CD14-positive monocyte (primary cell): Measurements from ENCODE around the gene SLC44A2. TPM values are rescaled to one million over a fixed set of nuclear protein-coding genes. Genes with fewer than 3 reads are reported as not detected.

ENCODE experiments used
- DNase-seq, 3 donors: peaks; one replicate each; pipeline ENCODE4 v3.0.0-alpha.2; 2011 to 2022
- H2AFZ ChIP-seq: 2 replicates; pipeline ENCODE4 v1.6.0; 2012; ENCODE audit warnings: mild to moderate bottlenecking, low read depth, low read length, inconsistent platforms; ENCODE audit not compliant: insufficient read depth, poor library complexity, severe bottlenecking
- H3K27ac ChIP-seq, 2 donors: 1 replicate in 1 of 2; 2 replicates in 1 of 2; pipeline ENCODE4 v1.5.1; 2012 to 2013; ENCODE audit warnings: low read length in 2 of 2, control low read depth in 1 of 2, inconsistent platforms in 1 of 2, low read depth in 1 of 2, mild to moderate bottlenecking in 1 of 2
- H3K27me3 ChIP-seq, 2 donors: one replicate each; pipeline versions ENCODE4 v1.6.0 to v1.6.1; 2011 to 2013; ENCODE audit warnings: low read length in 2 of 2; ENCODE audit not compliant: control insufficient read depth in 2 of 2, insufficient read depth in 2 of 2
- H3K36me3 ChIP-seq, 2 donors: replicated peaks in 1 of 2; 1 replicate in 1 of 2; 2 replicates in 1 of 2; pipeline versions ENCODE4 v1.5.1 to v1.6.1; 2012 to 2013; ENCODE audit warnings: low read length in 2 of 2, control low read depth in 1 of 2, inconsistent platforms in 1 of 2, mild to moderate bottlenecking in 1 of 2; ENCODE audit not compliant: insufficient read depth in 2 of 2, control insufficient read depth in 1 of 2
- H3K4me1 ChIP-seq, 2 donors: 1 replicate in 1 of 2; 2 replicates in 1 of 2; pipeline versions ENCODE4 v1.5.1 to v1.6.1; 2012 to 2013; ENCODE audit warnings: low read length in 2 of 2, control low read depth in 1 of 2, inconsistent platforms in 1 of 2, mild to moderate bottlenecking in 1 of 2, moderate library complexity in 1 of 2; ENCODE audit not compliant: insufficient read depth in 2 of 2, control insufficient read depth in 1 of 2
- H3K4me2 ChIP-seq: replicated peaks from 2 replicates; pipeline ENCODE3; 2012; ENCODE audit warnings: low read length, moderate library complexity, mild to moderate bottlenecking; ENCODE audit not compliant: poor library complexity, severe bottlenecking; ENCODE audit errors: extremely low read depth
- H3K4me3 ChIP-seq, 3 experiments: fragments of 200-600 bp in 1 of 3; sonication (generic) in 1 of 3; replicated peaks in 1 of 3; 1 replicate in 2 of 3; 2 replicates in 1 of 3; pipeline ENCODE4 v1.5.1; 2011 to 2013; ENCODE audit warnings: low read length in 3 of 3, mild to moderate bottlenecking in 3 of 3, control low read depth in 2 of 3, low read depth in 2 of 3, inconsistent platforms in 1 of 3, moderate library complexity in 1 of 3
- H3K79me2 ChIP-seq: 2 replicates; pipeline ENCODE4 v1.6.0; 2012; ENCODE audit warnings: mild to moderate bottlenecking, control low read depth, inconsistent platforms, low read length, moderate library complexity; ENCODE audit not compliant: insufficient read depth
- H3K9ac ChIP-seq: 2 replicates; pipeline ENCODE4 v1.6.0; 2017; ENCODE audit warnings: low read length, mild to moderate bottlenecking; ENCODE audit not compliant: insufficient read depth, poor library complexity, severe bottlenecking
- H3K9me3 ChIP-seq, 2 donors: replicated peaks in 1 of 2; 1 replicate in 1 of 2; 2 replicates in 1 of 2; pipeline versions ENCODE4 v1.5.1 to v1.6.1; 2012 to 2013; ENCODE audit warnings: low read length in 2 of 2, control low read depth in 1 of 2; ENCODE audit not compliant: control insufficient read depth in 1 of 2, insufficient read depth in 1 of 2
- H4K20me1 ChIP-seq: 2 replicates; pipeline ENCODE4 v1.6.0; 2012; ENCODE audit warnings: mild to moderate bottlenecking, low read length, control low read depth, moderate library complexity; ENCODE audit not compliant: insufficient read depth
- H3K27ac Mint-ChIP-seq, 7 donors: one replicate each; pipeline ENCODE4 v1.8.0; 2020; ENCODE audit warnings: mild to moderate bottlenecking in 7 of 7, mixed read lengths in 7 of 7, moderate library complexity in 6 of 7, inconsistent platforms in 2 of 7
- H3K27me3 Mint-ChIP-seq, 3 donors: one replicate each; pipeline ENCODE4 v1.8.0; 2021 to 2022; ENCODE audit warnings: low read depth in 3 of 3, mild to moderate bottlenecking in 3 of 3, mixed read lengths in 3 of 3, moderate library complexity in 3 of 3, inconsistent platforms in 1 of 3
- H3K36me3 Mint-ChIP-seq, 2 donors: one replicate each; pipeline ENCODE4 v1.8.0; 2020; ENCODE audit warnings: mixed read lengths in 2 of 2, inconsistent platforms in 1 of 2, mild to moderate bottlenecking in 1 of 2
- H3K4me1 Mint-ChIP-seq: one replicate; pipeline ENCODE4 v1.8.0; 2020; ENCODE audit warnings: mild to moderate bottlenecking, mixed read lengths
- H3K4me3 Mint-ChIP-seq, 2 donors: one replicate each; pipeline ENCODE4 v1.8.0; 2020; ENCODE audit warnings: mild to moderate bottlenecking in 2 of 2, mixed read lengths in 2 of 2, moderate library complexity in 1 of 2
- H3K9me3 Mint-ChIP-seq, 7 donors: one replicate each; pipeline ENCODE4 v1.8.0; 2020 to 2022; ENCODE audit warnings: mixed read lengths in 7 of 7, mild to moderate bottlenecking in 6 of 7, moderate library complexity in 6 of 7, inconsistent platforms in 2 of 7
- WGBS: methylation state at CpG from one replicate; pipeline ENCODE4 v1.1.5; 2013; ENCODE audit warnings: missing lambda C conversion rate; ENCODE audit not compliant: insufficient coverage; 5-methylcytosine and 5-hydroxymethylcytosine counted together
- intact Hi-C, 2 donors: fragments of 100-400 bp; cut with micrococcal nuclease; formaldehyde crosslinking; loops; one replicate each; pipeline versions ENCODE4 v1.15.0 to v1.15.1; 2023
- polyA plus RNA-seq, 3 donors: library from polyadenylated mRNA; depleted of rRNA in 1 of 3; unstranded in 2 of 3; stranded (reverse) in 1 of 3; fragments of 300-500 nt in 2 of 3; fragments of >200 nt in 1 of 3; fragmentation: Illumina TruSeq in 2 of 3; gene quantifications; 1 replicate in 2 of 3; 2 replicates in 1 of 3; pipeline ENCODE4 v1.2.3, GENCODE V29; 2012 to 2021
- TF ChIP-seq, protein P1 (sequence below): fragments of 200-600 bp; IDR thresholded peaks from one replicate; pipeline ENCODE4 v1.8.0; 2022; ENCODE audit warnings: antibody characterized with exemption, mild to moderate bottlenecking

The SLC44A2 gene
- polyA plus RNA-seq, 3 donors, result 43.5 to 95.9 (median 69.4) TPM

GRCh38 chr19:10580979-10581631, 44.2 kb upstream of the SLC44A2 start:
- TF ChIP-seq, protein P1, sequence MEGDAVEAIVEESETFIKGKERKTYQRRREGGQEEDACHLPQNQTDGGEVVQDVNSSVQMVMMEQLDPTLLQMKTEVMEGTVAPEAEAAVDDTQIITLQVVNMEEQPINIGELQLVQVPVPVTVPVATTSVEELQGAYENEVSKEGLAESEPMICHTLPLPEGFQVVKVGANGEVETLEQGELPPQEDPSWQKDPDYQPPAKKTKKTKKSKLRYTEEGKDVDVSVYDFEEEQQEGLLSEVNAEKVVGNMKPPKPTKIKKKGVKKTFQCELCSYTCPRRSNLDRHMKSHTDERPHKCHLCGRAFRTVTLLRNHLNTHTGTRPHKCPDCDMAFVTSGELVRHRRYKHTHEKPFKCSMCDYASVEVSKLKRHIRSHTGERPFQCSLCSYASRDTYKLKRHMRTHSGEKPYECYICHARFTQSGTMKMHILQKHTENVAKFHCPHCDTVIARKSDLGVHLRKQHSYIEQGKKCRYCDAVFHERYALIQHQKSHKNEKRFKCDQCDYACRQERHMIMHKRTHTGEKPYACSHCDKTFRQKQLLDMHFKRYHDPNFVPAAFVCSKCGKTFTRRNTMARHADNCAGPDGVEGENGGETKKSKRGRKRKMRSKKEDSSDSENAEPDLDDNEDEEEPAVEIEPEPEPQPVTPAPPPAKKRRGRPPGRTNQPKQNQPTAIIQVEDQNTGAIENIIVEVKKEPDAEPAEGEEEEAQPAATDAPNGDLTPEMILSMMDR, result peak; percentile 98
- Histone ChIP-seq H3K27me3 (no peaks in the 10 kb centered on the region), H3K4me3 (no peak overlapping the region), H3K9ac (no peak overlapping the region), H3K4me2 (peak overlapping the region; percentile 27), H3K4me1 (peaks cover 0 to 3% of the 10 kb centered on the region in 2 donors), H2AFZ (peak overlapping the region; percentile 45), H3K36me3 (no peaks in the 10 kb centered on the region), H4K20me1 (no peaks in the 10 kb centered on the region), H3K79me2 (no peaks in the 10 kb centered on the region), H3K27ac (no peak overlapping the region), H3K9me3 (no peaks in the 10 kb centered on the region)
- H3K27me3 Mint-ChIP-seq, result peaks cover 3 to 11% (median 10%) of the 10 kb centered on the region in 3 donors
- 20% methylated on average over 26 of the region's 31 CpGs for WGBS
- peak overlapping the region in 1 of 2 donors; percentile 21 for H3K4me3 Mint-ChIP-seq
- H3K9me3 Mint-ChIP-seq, result no peaks in the 10 kb centered on the region
- no peaks in the 10 kb centered on the region for H3K36me3 Mint-ChIP-seq
- H3K4me1 Mint-ChIP-seq, result peaks cover 16% of the 10 kb centered on the region
- intact Hi-C loops, result loop anchor here (1.0 to 2.0 kb wide), 3 partner anchors 63 to 118 kb away; no protein-coding TSS in a partner anchor
- DNase-seq, result peak; percentile 83 to 93 (median 87)
- peak overlapping the region in 1 of 7 donors; percentile 50 for H3K27ac Mint-ChIP-seq

GRCh38 chr19:10582091-10582490, 43.3 kb upstream of the SLC44A2 start:
- no peak for DNase-seq
- 94% methylated on average over 9 of the region's 13 CpGs for WGBS
- no peak overlapping the region for H3K27ac ChIP-seq
- no peak overlapping the region for H3K4me3 ChIP-seq
- H4K20me1 ChIP-seq, result no peaks in the 10 kb centered on the region
- no peaks in the 10 kb centered on the region for H3K36me3 ChIP-seq
- no peaks in the 10 kb centered on the region for H3K79me2 ChIP-seq
- H3K4me1 ChIP-seq, result peaks cover 0 to 3% of the 10 kb centered on the region in 2 donors
- Mint-ChIP-seq H3K4me3 (no peak overlapping the region), H3K9me3 (no peaks in the 10 kb centered on the region), H3K27me3 (peaks cover 4 to 16% (median 11%) of the 10 kb centered on the region in 3 donors), H3K4me1 (peaks cover 16% of the 10 kb centered on the region), H3K27ac (no peak overlapping the region), H3K36me3 (no peaks in the 10 kb centered on the region)
- H3K27me3 ChIP-seq, result peaks cover 0 to 3% of the 10 kb centered on the region in 2 donors
- H3K9ac ChIP-seq, result no peak overlapping the region
- TF ChIP-seq, protein P1, result no peak
- no peak overlapping the region for H2AFZ ChIP-seq
- intact Hi-C loops, result no loop called here
- H3K4me2 ChIP-seq, result no peak overlapping the region
- H3K9me3 ChIP-seq, result no peaks in the 10 kb centered on the region
